Central memory CD4-positive, alpha-beta T cell (primary cell): ENCODE results near the gene KRT9.
A peak's percentile ranks its signal among the peaks of the same experiment; 100 is the strongest.
"Not testable (repeated sequence)": the region's sequence is repeated elsewhere in the genome, so short reads cannot be mapped to it uniquely, and the experiment has no call there.

Experiments used
- DNase-seq: peaks from one replicate; pipeline ENCODE4 v3.0.0; 2022

The KRT9 gene

GRCh38 chr17:41578971-41579370 lies 7.1 kb upstream of the KRT9 start:
- no peak for DNase-seq

GRCh38 chr17:41578538-41578937 lies 6.7 kb upstream of the KRT9 start:
- no peak for DNase-seq

- not testable (repeated sequence) for DNase-seq
These were observed 4.9 kb upstream of the KRT9 start for GRCh38 chr17:41576740-41577139.

- no peak for DNase-seq
These were observed 3.5 kb upstream of the KRT9 start for GRCh38 chr17:41575336-41575735.

DNA sequence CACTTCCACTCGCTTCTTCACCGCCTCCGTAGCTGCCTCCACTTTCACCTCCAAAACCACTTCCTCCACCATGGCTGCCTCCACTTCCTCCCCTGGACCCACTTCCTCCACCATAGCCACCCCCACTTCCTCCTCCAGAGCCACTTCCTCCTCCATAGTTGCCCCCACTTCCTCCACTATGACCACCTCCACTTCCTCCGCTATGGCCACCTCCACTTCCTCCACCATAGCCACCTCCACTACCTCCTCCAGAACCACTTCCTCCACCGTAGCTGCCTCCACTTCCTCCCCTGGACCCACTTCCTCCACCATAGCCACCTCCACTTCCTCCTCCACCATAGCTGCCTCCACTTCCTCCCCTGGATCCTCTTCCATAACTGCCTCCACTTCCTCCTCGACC lies 4.5 kb downstream of the KRT9 start:
- no peak for DNase-seq

GRCh38 chr17:41565338-41565737 lies 6.5 kb downstream of the KRT9 start:
- DNase-seq: no peak

GRCh38 chr17:41563607-41564170 lies 8.2 kb downstream of the KRT9 start:
- no peak for DNase-seq

DNA sequence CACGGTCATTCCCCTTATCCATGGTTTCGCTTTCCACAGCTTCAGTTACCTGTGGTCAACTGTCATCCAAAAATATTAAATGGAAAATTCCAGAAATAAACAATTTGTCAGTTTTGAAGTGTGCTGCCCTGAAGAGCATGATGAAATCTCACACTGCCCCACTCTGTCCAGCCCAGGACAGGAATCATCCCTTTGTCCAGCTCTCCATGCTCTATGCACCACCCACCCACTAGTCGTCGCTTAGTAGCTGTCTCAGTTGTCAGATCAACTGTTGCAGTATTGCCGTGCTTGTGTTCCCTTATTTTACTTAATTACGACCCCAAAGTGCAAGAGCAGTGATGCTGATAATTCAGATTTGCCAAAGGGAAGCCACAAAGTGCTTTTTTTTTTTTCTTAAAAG lies 10.3 kb downstream of the KRT9 start:
- no peak for DNase-seq

DNA sequence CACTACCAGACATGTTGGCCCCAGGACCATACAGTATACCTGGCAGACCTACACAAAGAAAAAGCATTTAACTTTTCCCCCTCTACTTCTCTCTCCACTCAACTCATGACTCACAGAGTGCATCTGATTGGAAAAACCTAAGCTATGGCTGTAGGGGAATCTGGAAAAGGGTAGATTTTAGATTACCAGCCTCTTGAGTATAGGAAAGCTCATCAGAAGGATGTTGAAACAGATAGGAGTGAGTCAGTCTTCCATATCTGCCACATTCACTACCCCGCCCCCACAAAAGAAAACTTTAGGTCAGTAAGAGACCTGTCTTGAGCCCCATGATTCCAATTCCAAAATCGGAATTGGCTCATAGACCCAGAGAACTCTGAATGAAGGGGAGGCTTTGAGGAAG lies 12.3 kb downstream of the KRT9 start:
- no peak for DNase-seq

GRCh38 chr17:41556931-41557330 lies 14.9 kb downstream of the KRT9 start:
- DNase-seq: no peak

GRCh38 chr17:41556306-41556705 lies 15.6 kb downstream of the KRT9 start:
- no peak for DNase-seq

- no peak for DNase-seq
These were observed 16.6 kb downstream of the KRT9 start for GRCh38 chr17:41555105-41555887.

DNA sequence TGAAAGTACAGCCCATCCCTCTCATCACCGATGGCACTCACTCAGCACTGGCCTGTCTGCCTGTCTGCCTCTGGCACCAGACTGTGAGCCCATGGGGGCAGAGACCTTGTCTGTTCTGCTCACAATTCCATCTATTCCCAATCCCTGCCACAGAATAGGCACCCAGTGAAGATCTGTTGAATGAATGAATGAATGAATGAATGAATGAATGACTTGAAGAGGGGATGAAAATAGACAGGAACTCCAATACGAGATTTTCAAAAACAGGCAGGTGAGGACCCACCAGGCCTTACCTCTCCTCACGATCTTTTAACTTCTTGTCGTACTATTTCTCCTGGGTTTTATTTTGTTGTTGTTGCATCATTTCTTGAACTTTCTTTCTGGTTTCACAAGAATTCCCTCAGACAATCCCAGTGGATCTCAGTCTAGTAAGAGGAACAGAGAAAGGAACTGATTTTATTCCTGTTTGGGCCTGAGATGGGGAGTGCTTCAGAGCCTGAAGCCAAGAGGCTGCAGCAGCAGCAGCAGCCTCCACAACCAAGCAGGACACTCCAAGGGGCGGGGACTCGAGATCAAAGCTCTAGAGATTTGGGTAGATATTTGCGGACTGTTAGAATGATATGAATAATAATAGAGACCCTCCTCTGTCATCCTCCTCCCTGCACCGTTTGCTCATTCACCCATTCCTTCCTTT lies 17.7 kb downstream of the KRT9 start:
- no peak for DNase-seq

DNA sequence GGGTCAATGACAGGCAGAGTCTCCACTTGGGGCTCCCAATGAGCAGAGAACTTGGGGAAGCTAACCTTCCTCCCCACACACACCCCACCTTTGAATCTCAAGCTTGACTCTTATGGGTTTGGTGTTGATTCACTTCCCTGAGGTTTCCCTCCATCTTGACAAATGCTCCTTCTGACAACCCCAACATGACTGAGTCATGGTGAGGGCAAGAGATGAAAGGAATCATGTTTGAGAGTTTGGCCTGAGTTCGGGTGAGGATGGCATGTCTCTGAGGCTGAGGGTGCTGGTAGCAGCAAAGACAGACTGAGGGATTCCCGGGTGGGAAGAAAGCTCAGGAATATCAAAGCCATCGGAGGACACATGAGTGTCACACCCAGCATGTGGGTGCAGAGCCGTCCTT lies 18.7 kb downstream of the KRT9 start:
- DNase-seq: no peak

- no peak for DNase-seq
These were observed 19.4 kb downstream of the KRT9 start for GRCh38 chr17:41552455-41552854.

- DNase-seq: no peak
These were observed 20.5 kb downstream of the KRT9 start for GRCh38 chr17:41551365-41551764.

- no peak for DNase-seq
These were observed 22.2 kb downstream of the KRT9 start for GRCh38 chr17:41549596-41550039.

- peak; percentile 79 for DNase-seq
These were observed 22.8 kb downstream of the KRT9 start for GRCh38 chr17:41548844-41549595.

DNA sequence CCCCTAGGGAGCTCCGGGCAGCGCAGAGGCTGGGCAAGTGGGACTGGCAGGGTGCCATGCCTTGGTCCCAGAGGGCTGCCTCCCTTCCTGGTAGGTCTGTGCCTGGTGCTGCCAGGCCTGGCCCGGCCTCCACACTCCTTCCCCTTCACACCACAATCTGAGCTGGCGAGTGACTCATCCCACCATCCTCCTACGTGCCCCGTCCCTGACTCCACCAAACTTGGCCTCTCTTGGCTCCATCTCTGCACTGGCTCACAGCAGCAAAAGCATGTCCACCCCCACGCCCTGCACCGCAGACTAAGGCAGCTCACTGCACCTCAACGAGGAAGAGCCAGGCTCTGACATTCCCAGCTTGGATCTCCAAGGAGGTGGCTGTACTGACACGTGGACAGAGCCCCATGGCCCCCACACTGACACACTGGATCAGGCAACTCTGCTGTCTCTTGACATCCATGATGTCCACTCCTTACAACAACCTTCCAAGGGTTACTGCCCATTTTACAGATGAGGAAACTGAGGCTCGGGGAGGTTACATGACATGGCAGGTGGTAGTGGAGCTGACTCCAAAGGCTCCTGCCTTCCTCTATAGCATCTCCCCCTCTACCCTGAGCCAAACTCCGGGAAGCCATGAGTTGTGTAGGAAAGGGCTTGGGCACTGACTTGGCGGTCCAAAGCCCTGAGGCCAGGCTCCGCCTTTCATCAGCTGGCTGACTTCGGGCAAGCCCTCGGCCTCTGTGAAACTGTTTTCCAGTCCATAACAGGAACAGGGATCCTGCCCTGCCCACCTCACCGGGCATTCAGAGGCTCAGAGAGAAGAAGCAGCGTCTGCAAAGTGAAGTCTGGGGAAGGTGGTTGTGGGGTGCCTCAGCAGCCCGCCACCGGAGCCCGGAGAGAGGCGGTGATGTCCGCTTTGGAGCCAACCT lies 23.7 kb downstream of the KRT9 start:
- DNase-seq: no peak

GRCh38 chr17:41547378-41547841 lies 24.4 kb downstream of the KRT9 start:
- no peak for DNase-seq

DNA sequence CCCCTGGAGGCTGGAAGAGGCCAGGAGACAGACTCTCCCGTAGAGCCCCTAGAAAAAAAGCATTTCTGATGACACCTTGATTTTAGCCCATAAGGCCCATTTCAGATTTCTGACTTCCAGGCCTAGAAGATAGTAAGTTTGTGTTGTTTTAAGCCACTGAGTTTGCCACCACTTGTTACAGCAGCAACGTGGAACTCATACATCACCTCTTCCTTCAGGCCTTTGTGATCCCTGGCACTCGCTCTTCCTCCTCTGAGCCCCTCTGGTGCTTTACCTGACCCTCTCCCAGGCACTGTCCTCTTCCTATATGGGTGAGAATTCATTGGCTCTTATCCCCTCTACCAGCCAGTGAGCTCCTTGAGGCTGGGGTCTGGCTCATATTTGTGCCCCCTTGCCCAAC lies 25.0 kb downstream of the KRT9 start:
- no peak for DNase-seq

- no peak for DNase-seq
These were observed 25.9 kb downstream of the KRT9 start for GRCh38 chr17:41545829-41546410.
